Activated CD4-positive, alpha-beta T cell treated with anti-CD3 and anti-CD28 coated beads, Interleukin-2, amount 50 U/mL, for 1 hour (primary cell): ENCODE measurements around the gene EYA3.
"Not testable (repeated sequence)": the region's sequence is repeated elsewhere in the genome, so short reads cannot be mapped to it uniquely, and the experiment has no call there.

Experiments used
- DNase-seq: peaks from one replicate; pipeline ENCODE4 v3.0.0-alpha.2; 2020

The EYA3 gene

DNA sequence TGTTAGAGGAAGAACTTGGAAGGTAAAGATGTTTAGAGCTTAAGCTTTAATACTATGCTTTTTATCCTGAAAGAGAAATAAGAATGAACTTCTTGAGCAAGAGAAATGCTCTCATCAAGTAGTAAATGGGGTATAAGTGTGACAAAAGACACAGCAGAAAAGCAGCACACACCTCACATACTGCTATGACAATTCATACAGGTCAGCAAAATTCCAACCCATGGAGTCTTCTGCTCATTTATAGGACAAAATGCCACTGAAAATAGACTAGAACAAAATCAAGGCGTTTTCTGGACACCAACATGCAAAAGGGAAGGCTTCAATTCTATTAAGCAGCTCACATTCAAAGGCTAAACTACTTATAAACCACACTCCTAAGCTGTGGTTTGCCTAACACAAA lies 61.2 kb downstream of the EYA3 start:
- no peak for DNase-seq

DNA sequence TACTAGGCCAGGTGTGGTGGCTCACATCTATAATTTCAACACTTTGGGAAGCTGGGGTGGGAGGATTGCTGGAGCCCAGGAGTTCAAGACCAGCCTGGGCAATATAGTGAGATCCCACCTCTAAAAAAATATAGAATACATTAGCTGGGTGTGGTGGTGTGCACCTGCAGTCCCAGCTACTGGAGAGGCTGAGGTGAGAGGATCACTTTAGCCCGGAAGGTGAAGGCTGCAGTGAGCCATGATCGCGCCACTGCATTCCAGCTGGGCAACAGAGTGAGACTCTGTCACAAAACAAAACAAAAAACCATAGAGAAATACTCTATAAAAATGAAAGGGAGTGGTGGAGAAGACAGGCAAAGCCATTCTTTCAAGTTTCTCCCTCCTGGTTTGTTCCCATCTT lies 62.1 kb downstream of the EYA3 start:
- DNase-seq = no peak

GRCh38 chr1:28021064-28021463 lies 67.3 kb downstream of the EYA3 start:
- no peak for DNase-seq

DNA sequence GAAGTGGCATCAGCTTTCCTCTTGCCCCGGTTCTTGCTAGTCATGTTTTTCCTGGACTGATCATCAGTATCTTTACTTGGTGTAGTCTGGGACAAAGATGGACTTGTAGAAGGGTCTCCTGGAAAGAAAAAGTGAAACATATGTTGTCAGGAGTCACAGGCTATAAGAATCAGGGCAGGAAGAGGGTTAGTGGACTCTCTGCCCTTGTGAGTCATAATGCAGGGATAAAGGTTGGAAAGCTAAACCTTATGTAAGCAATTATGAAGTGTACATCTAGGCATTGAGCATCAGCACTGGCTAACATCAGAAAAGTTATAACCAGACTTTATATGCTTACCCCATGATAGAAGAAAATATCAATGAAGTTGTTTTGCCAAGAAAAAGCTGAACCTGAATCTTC lies 77.4 kb downstream of the EYA3 start:
- no peak for DNase-seq

GRCh38 chr1:28003117-28003516 lies 85.3 kb downstream of the EYA3 start:
- not testable (repeated sequence) for DNase-seq

- DNase-seq = no peak
Observed at GRCh38 chr1:28002600-28002999, 85.8 kb downstream of the EYA3 start.

DNA sequence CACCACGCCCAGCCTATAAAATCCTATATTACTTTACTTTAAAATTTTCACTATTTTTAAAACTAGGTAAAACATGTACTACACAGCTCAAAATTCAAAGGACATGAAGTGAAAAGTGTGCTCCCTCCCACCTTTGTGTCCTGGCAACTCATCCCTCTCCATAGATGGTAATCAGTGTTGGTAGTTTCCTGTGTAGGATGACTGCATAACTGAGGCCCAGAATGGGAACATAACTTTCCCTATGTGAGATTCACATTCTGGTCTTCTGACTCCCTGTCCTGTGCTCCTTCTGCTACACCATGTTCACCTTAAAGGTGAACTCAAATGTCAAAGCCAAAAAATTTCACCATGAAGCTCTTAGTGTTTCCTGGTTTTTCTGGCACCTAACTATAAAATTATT lies 89.4 kb downstream of the EYA3 start:
- DNase-seq = no peak

DNA sequence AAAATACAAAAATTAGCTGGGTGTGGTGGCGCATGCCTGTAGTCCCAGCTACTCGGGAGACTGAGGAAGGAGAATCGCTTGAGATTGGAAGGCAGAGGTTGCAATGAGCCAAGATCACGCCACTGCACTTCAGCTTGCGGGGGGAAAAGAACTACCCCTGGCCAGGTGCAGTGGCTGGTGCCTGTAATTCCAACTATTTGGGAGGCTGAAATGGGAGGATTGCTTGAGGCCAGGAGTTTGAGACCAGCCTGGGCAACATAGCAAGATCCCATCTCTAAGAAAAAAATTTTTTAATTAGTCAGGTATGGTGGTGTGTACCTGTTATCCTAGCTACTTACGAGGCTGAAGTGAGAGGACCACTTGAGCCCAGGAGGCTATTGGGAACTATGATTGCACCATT lies 93.9 kb downstream of the EYA3 start:
- DNase-seq = not testable (repeated sequence)

DNA sequence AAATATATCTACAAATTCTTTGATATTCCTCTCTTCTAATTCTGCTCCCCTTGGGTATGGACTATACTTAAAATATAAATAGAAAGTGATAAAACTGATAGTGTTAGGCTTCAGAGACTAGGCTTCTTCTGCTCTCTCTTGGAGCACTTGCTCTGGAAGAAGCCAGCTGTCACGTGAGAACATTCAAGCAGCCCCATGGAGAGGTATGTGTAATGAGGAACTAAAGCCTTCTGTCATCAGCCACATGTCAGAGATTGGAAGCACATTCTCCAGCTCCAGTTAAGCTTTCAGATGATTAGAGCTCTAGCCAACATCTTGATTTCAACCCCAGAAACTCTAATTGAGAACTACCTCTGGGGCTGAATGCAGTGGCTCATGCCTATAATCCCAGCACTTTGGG lies 94.3 kb downstream of the EYA3 start:
- DNase-seq = no peak

- DNase-seq = peak; percentile 8
Observed at GRCh38 chr1:27993241-27993640, 95.2 kb downstream of the EYA3 start.

GRCh38 chr1:27992276-27992675 lies 96.1 kb downstream of the EYA3 start:
- DNase-seq = peak; percentile 49

- DNase-seq = no peak
Observed at GRCh38 chr1:27990920-27991537, 97.4 kb downstream of the EYA3 start.

GRCh38 chr1:27981145-27981544 lies 107.3 kb downstream of the EYA3 start:
- no peak for DNase-seq

DNA sequence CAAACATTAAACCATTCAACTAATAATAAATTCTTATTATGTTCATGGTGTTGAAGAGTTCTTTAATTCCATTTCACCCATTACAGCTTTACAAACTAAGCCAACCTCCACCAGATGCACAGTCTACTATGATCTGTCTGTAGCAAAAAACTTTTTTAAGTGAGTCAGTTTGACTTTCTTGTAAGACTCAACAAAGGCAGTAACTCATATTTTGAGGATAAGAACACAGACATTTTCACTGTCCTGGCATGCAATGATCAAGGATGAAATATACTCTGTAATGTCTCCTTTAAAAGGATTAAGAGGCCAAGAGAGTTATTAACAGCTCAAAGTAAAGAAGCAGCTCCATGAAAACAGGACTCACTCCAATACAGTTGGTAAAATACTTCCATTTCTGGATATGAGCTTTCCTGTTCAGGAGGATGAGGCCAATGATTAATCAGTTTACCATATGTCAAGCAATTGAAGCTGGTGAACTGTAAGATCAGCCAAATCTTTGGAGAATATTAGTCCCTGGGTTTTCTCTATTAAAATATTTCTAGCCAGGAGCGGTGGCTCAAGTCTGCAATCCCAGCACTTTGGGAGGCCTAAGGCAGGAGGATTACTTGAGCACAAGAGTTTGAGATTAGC lies 108.1 kb downstream of the EYA3 start:
- DNase-seq = no peak

DNA sequence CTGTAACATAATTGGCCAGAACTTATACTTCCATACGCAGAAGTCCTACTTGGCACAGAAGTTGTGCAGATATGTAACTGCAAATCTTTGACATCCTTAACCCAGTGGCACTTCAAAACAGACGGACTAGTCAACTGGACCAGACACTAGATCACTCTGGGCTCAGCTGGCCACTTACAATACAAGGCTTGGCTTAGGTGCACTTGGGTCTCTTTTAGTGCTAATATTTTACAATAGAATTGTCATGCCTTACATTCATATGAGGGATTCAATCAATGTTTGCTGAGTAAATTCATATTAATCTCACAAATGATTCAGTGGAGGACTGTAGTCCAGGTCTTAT lies 108.6 kb downstream of the EYA3 start:
- DNase-seq = no peak

- DNase-seq = no peak
Observed at GRCh38 chr1:27979151-27979858, 109.1 kb downstream of the EYA3 start.

- no peak for DNase-seq
Observed at GRCh38 chr1:27974417-27974781, 114.0 kb downstream of the EYA3 start.

GRCh38 chr1:27973771-27974416 lies 114.5 kb downstream of the EYA3 start:
- DNase-seq = no peak

DNA sequence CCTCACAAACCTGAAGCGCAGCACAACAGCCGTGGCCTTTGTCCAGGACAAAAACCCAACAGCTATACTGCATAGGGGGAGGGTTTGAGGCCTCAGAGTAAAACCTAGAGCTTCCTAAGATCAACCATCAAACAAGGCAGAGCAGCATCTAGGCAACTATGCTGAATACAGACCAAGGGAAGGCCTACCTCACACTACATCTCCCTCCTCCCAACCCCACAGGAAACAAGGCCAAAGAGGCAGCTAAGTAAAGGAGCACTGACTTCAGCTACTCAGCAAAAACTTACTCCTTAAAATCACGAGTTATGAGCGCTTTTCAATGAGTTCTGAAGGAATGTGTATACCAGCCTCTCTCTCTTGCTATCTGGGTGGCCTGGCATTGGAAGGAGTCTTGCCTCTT lies 116.3 kb downstream of the EYA3 start:
- no peak for DNase-seq

DNA sequence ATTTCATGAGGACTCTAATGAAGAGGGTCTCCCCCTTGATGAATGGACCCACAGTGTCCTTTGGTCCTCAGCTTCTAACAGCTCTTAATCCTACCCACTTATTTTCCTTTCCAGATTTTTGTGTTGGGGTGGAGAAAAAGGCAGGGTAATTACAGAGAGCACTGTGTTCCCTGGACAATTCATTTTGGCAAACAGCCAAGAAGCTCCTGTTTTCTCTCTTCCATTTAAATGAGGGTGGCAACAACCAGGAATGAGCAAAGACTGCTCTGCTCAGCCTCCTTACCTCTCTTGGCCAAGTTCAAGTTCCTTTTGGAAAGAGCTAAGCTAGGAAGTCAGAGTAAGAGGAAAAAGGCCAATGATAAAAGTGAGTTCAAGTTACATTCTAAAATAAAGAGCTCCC lies 116.7 kb downstream of the EYA3 start:
- DNase-seq = no peak

GRCh38 chr1:27970401-27970800 lies 118.0 kb downstream of the EYA3 start:
- DNase-seq = no peak

GRCh38 chr1:27968692-27969091 lies 119.7 kb downstream of the EYA3 start:
- no peak for DNase-seq

DNA sequence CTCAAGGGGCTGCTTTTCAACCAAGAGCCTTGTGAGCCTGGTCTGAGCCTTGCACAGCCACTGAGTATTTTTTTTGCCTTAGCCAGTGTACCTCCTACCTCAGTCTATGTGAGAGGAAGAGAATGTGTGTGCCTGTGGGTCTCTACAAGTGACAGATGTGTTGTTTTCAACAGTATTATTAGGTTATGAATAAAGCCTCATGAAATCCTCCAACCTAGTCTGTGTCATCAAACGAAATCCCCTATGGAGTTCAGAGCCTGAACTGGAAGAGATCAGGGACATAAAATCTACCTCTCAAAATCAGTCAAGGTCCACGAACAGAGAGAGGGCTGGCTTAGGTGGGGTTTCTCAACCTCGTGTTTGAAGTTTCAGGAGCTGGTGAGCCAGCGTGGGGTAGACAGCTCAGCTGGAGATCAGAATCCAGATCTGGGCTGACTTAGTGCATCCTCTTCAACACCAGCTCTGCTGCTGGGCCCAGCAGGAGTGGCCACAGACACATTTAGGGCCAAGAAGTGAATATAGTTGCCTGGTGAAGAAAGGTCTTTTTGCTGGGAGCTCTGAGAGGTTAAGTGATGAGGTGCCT lies 120.4 kb downstream of the EYA3 start:
- no peak for DNase-seq
